CD14-positive monocyte (primary cell): ENCODE results near the gene FRMD6. TPM values are rescaled to one million over a fixed set of nuclear protein-coding genes. Genes with fewer than 3 reads are reported as not detected.

ENCODE experiments used
- DNase-seq, 3 donors: peaks; one replicate each; pipeline ENCODE4 v3.0.0-alpha.2; 2011 to 2022
- H2AFZ ChIP-seq: 2 replicates; pipeline ENCODE4 v1.6.0; 2012; ENCODE audit warnings: mild to moderate bottlenecking, low read depth, low read length, inconsistent platforms; ENCODE audit not compliant: insufficient read depth, poor library complexity, severe bottlenecking
- H3K27ac ChIP-seq, 2 donors: 1 replicate in 1 of 2; 2 replicates in 1 of 2; pipeline ENCODE4 v1.5.1; 2012 to 2013; ENCODE audit warnings: low read length in 2 of 2, control low read depth in 1 of 2, inconsistent platforms in 1 of 2, low read depth in 1 of 2, mild to moderate bottlenecking in 1 of 2
- H3K27me3 ChIP-seq, 2 donors: one replicate each; pipeline versions ENCODE4 v1.6.0 to v1.6.1; 2011 to 2013; ENCODE audit warnings: low read length in 2 of 2; ENCODE audit not compliant: control insufficient read depth in 2 of 2, insufficient read depth in 2 of 2
- H3K36me3 ChIP-seq, 2 donors: replicated peaks in 1 of 2; 1 replicate in 1 of 2; 2 replicates in 1 of 2; pipeline versions ENCODE4 v1.5.1 to v1.6.1; 2012 to 2013; ENCODE audit warnings: low read length in 2 of 2, control low read depth in 1 of 2, inconsistent platforms in 1 of 2, mild to moderate bottlenecking in 1 of 2; ENCODE audit not compliant: insufficient read depth in 2 of 2, control insufficient read depth in 1 of 2
- H3K4me1 ChIP-seq, 2 donors: 1 replicate in 1 of 2; 2 replicates in 1 of 2; pipeline versions ENCODE4 v1.5.1 to v1.6.1; 2012 to 2013; ENCODE audit warnings: low read length in 2 of 2, control low read depth in 1 of 2, inconsistent platforms in 1 of 2, mild to moderate bottlenecking in 1 of 2, moderate library complexity in 1 of 2; ENCODE audit not compliant: insufficient read depth in 2 of 2, control insufficient read depth in 1 of 2
- H3K4me2 ChIP-seq: replicated peaks from 2 replicates; pipeline ENCODE3; 2012; ENCODE audit warnings: low read length, moderate library complexity, mild to moderate bottlenecking; ENCODE audit not compliant: poor library complexity, severe bottlenecking; ENCODE audit errors: extremely low read depth
- H3K4me3 ChIP-seq, 3 experiments: fragments of 200-600 bp in 1 of 3; sonication (generic) in 1 of 3; replicated peaks in 1 of 3; 1 replicate in 2 of 3; 2 replicates in 1 of 3; pipeline ENCODE4 v1.5.1; 2011 to 2013; ENCODE audit warnings: low read length in 3 of 3, mild to moderate bottlenecking in 3 of 3, control low read depth in 2 of 3, low read depth in 2 of 3, inconsistent platforms in 1 of 3, moderate library complexity in 1 of 3
- H3K79me2 ChIP-seq: 2 replicates; pipeline ENCODE4 v1.6.0; 2012; ENCODE audit warnings: mild to moderate bottlenecking, control low read depth, inconsistent platforms, low read length, moderate library complexity; ENCODE audit not compliant: insufficient read depth
- H3K9ac ChIP-seq: 2 replicates; pipeline ENCODE4 v1.6.0; 2017; ENCODE audit warnings: low read length, mild to moderate bottlenecking; ENCODE audit not compliant: insufficient read depth, poor library complexity, severe bottlenecking
- H3K9me3 ChIP-seq, 2 donors: replicated peaks in 1 of 2; 1 replicate in 1 of 2; 2 replicates in 1 of 2; pipeline versions ENCODE4 v1.5.1 to v1.6.1; 2012 to 2013; ENCODE audit warnings: low read length in 2 of 2, control low read depth in 1 of 2; ENCODE audit not compliant: control insufficient read depth in 1 of 2, insufficient read depth in 1 of 2
- H4K20me1 ChIP-seq: 2 replicates; pipeline ENCODE4 v1.6.0; 2012; ENCODE audit warnings: mild to moderate bottlenecking, low read length, control low read depth, moderate library complexity; ENCODE audit not compliant: insufficient read depth
- H3K27ac Mint-ChIP-seq, 7 donors: one replicate each; pipeline ENCODE4 v1.8.0; 2020; ENCODE audit warnings: mild to moderate bottlenecking in 7 of 7, mixed read lengths in 7 of 7, moderate library complexity in 6 of 7, inconsistent platforms in 2 of 7
- H3K27me3 Mint-ChIP-seq, 3 donors: one replicate each; pipeline ENCODE4 v1.8.0; 2021 to 2022; ENCODE audit warnings: low read depth in 3 of 3, mild to moderate bottlenecking in 3 of 3, mixed read lengths in 3 of 3, moderate library complexity in 3 of 3, inconsistent platforms in 1 of 3
- H3K36me3 Mint-ChIP-seq, 2 donors: one replicate each; pipeline ENCODE4 v1.8.0; 2020; ENCODE audit warnings: mixed read lengths in 2 of 2, inconsistent platforms in 1 of 2, mild to moderate bottlenecking in 1 of 2
- H3K4me1 Mint-ChIP-seq: one replicate; pipeline ENCODE4 v1.8.0; 2020; ENCODE audit warnings: mild to moderate bottlenecking, mixed read lengths
- H3K4me3 Mint-ChIP-seq, 2 donors: one replicate each; pipeline ENCODE4 v1.8.0; 2020; ENCODE audit warnings: mild to moderate bottlenecking in 2 of 2, mixed read lengths in 2 of 2, moderate library complexity in 1 of 2
- H3K9me3 Mint-ChIP-seq, 7 donors: one replicate each; pipeline ENCODE4 v1.8.0; 2020 to 2022; ENCODE audit warnings: mixed read lengths in 7 of 7, mild to moderate bottlenecking in 6 of 7, moderate library complexity in 6 of 7, inconsistent platforms in 2 of 7
- CTCF ChIP-seq: fragments of 200-600 bp; IDR thresholded peaks from one replicate; pipeline ENCODE4 v1.8.0; 2022; ENCODE audit warnings: antibody characterized with exemption, mild to moderate bottlenecking
- WGBS: methylation state at CpG from one replicate; pipeline ENCODE4 v1.1.5; 2013; ENCODE audit warnings: missing lambda C conversion rate; ENCODE audit not compliant: insufficient coverage; 5-methylcytosine and 5-hydroxymethylcytosine counted together
- intact Hi-C, 2 donors: fragments of 100-400 bp; cut with micrococcal nuclease; formaldehyde crosslinking; loops; one replicate each; pipeline versions ENCODE4 v1.15.0 to v1.15.1; 2023
- polyA plus RNA-seq, 3 donors: library from polyadenylated mRNA; depleted of rRNA in 1 of 3; unstranded in 2 of 3; stranded (reverse) in 1 of 3; fragments of 300-500 nt in 2 of 3; fragments of >200 nt in 1 of 3; fragmentation: Illumina TruSeq in 2 of 3; gene quantifications; 1 replicate in 2 of 3; 2 replicates in 1 of 3; pipeline ENCODE4 v1.2.3, GENCODE V29; 2012 to 2021

FRMD6 gene
- polyA plus RNA-seq, 3 donors, result 0.12 to 0.25 (median 0.12) TPM

GRCh38 chr14:51605575-51605974 lies 46.1 kb upstream of the FRMD6 start:
- no peaks in the 10 kb centered on the region for H3K4me1 ChIP-seq
- H3K4me2 ChIP-seq, result no peak overlapping the region
- H3K9me3 ChIP-seq, result no peaks in the 10 kb centered on the region
- H4K20me1 ChIP-seq, result no peaks in the 10 kb centered on the region
- no peak overlapping the region for H3K27ac Mint-ChIP-seq
- intact Hi-C loops, result no loop called here
- no peak overlapping the region for H3K9ac ChIP-seq
- no CpG with 5 or more reads among the region's 2 CpGs for WGBS
- H3K4me3 Mint-ChIP-seq, result no peak overlapping the region
- H3K36me3 ChIP-seq, result no peaks in the 10 kb centered on the region
- H3K4me3 ChIP-seq, result no peak overlapping the region
- H3K27me3 ChIP-seq, result no peaks in the 10 kb centered on the region
- H3K9me3 Mint-ChIP-seq, result peaks cover 0 to 5% (median 0%) of the 10 kb centered on the region in 7 donors
- H3K79me2 ChIP-seq, result no peaks in the 10 kb centered on the region
- no peak for TF ChIP-seq CTCF
- H3K27ac ChIP-seq, result no peak overlapping the region
- H3K27me3 Mint-ChIP-seq, result peaks cover 1 to 3% (median 2%) of the 10 kb centered on the region in 3 donors
- DNase-seq, result no peak
- no peaks in the 10 kb centered on the region for H3K36me3 Mint-ChIP-seq
- no peak overlapping the region for H2AFZ ChIP-seq
- H3K4me1 Mint-ChIP-seq, result no peaks in the 10 kb centered on the region

- no peak for DNase-seq
- Histone ChIP-seq H3K27me3 (no peaks in the 10 kb centered on the region), H3K36me3 (no peaks in the 10 kb centered on the region), H3K4me2 (no peak overlapping the region), H3K9ac (no peak overlapping the region), H3K79me2 (no peaks in the 10 kb centered on the region), H3K4me1 (no peaks in the 10 kb centered on the region), H3K27ac (no peak overlapping the region), H4K20me1 (no peaks in the 10 kb centered on the region), H3K4me3 (no peak overlapping the region), H3K9me3 (no peaks in the 10 kb centered on the region), H2AFZ (no peak overlapping the region)
- no peak for TF ChIP-seq CTCF
- Mint-ChIP-seq H3K4me1 (no peaks in the 10 kb centered on the region), H3K4me3 (no peak overlapping the region), H3K27me3 (peaks cover 1 to 2% (median 1%) of the 10 kb centered on the region in 3 donors), H3K36me3 (no peaks in the 10 kb centered on the region), H3K9me3 (peaks cover 0 to 5% (median 0%) of the 10 kb centered on the region in 7 donors), H3K27ac (peak overlapping the region in 1 of 7 donors; percentile 54)
- intact Hi-C loops, result no loop called here
- 90% methylated on average over 9 of the region's 12 CpGs for WGBS
These were observed 44.0 kb upstream of the FRMD6 start for GRCh38 chr14:51607711-51608110.
